Activated T-helper 1 cell treated with anti-CD3 and anti-CD28 coated beads, Interleukin-12 subunit alpha, Interleukin-12 subunit beta, Interleukin-2, Interleukin-4 antibody, amounts not matched to agents 30 ng/mL and 10 ng/mL and 1 ng/mL, durations not matched to agents 14 hours and 24 hours and 36 hours (primary cell): Measurements from ENCODE around the gene CLRN3. TPM values are rescaled to one million over a fixed set of nuclear protein-coding genes. Genes with fewer than 3 reads are reported as not detected.

Experiments
- DNase-seq: peaks from one replicate; pipeline ENCODE4 v3.0.0; 2021; ENCODE audit warnings: low spot score
- H3K27ac Mint-ChIP-seq: one replicate; pipeline ENCODE4 v1.8.0; 2021; ENCODE audit warnings: mild to moderate bottlenecking, mixed read lengths
- H3K27me3 Mint-ChIP-seq: one replicate; pipeline ENCODE4 v1.8.0; 2022; ENCODE audit warnings: mild to moderate bottlenecking, moderate library complexity, mixed read lengths; ENCODE audit not compliant: insufficient read depth
- H3K36me3 Mint-ChIP-seq: one replicate; pipeline ENCODE4 v1.8.0; 2021; ENCODE audit warnings: low read depth, mixed read lengths
- H3K4me1 Mint-ChIP-seq: one replicate; pipeline ENCODE4 v1.8.0; 2021; ENCODE audit warnings: low read depth, mixed read lengths
- H3K4me3 Mint-ChIP-seq: one replicate; pipeline ENCODE4 v1.8.0; 2021; ENCODE audit warnings: mild to moderate bottlenecking, moderate library complexity, mixed read lengths
- H3K9me3 Mint-ChIP-seq: one replicate; pipeline ENCODE4 v1.8.0; 2021; ENCODE audit warnings: mixed read lengths
- intact Hi-C: fragments of 100-400 bp; cut with micrococcal nuclease; formaldehyde crosslinking; loops from one replicate; pipeline ENCODE4 v1.15.1; 2024
- total RNA-seq: library from RNA; stranded (reverse); gene quantifications from 2 replicates; pipeline ENCODE4 v1.2.3, GENCODE V29; 2022

The CLRN3 gene
- not detected in 2 replicates for total RNA-seq

GRCh38 chr10:127892743-127893142, at the start of gene CLRN3:
Gene CLRN3 (minus strand): TSS chr10:127892941. CDS start chr10:127892784, 157 bp downstream.
- Mint-ChIP-seq H3K4me1 (peaks cover 8% of the 10 kb centered on the region), H3K36me3 (no peaks in the 10 kb centered on the region), H3K4me3 (no peak within 1 kb of the TSS), H3K27me3 (peaks cover 19% of the 10 kb centered on the region), H3K27ac (no peak within 1 kb of the TSS), H3K9me3 (peaks cover 4% of the 10 kb centered on the region)
- intact Hi-C loops = no loop called here
- DNase-seq = no peak

GRCh38 chr10:127940866-127941640, 48.3 kb upstream of the CLRN3 start:
- H3K4me3 Mint-ChIP-seq = no peak overlapping the region
- H3K9me3 Mint-ChIP-seq = no peaks in the 10 kb centered on the region
- no peak for DNase-seq
- H3K27ac Mint-ChIP-seq = no peak overlapping the region
- H3K27me3 Mint-ChIP-seq = no peaks in the 10 kb centered on the region
- H3K36me3 Mint-ChIP-seq = no peaks in the 10 kb centered on the region
- peaks cover 9% of the 10 kb centered on the region for H3K4me1 Mint-ChIP-seq
- intact Hi-C loops = no loop called here

GRCh38 chr10:127939786-127940330, 47.1 kb upstream of the CLRN3 start:
- no peaks in the 10 kb centered on the region for H3K36me3 Mint-ChIP-seq
- no peak overlapping the region for H3K27ac Mint-ChIP-seq
- H3K27me3 Mint-ChIP-seq = no peaks in the 10 kb centered on the region
- no peak for DNase-seq
- no peaks in the 10 kb centered on the region for H3K9me3 Mint-ChIP-seq
- intact Hi-C loops = no loop called here
- H3K4me1 Mint-ChIP-seq = no peaks in the 10 kb centered on the region
- H3K4me3 Mint-ChIP-seq = no peak overlapping the region

GRCh38 chr10:127937915-127938463, 45.2 kb upstream of the CLRN3 start:
- DNase-seq = no peak
- H3K4me1 Mint-ChIP-seq = no peaks in the 10 kb centered on the region
- H3K36me3 Mint-ChIP-seq = no peaks in the 10 kb centered on the region
- H3K27ac Mint-ChIP-seq = no peak overlapping the region
- H3K4me3 Mint-ChIP-seq = no peak overlapping the region
- intact Hi-C loops = no loop called here
- H3K9me3 Mint-ChIP-seq = no peaks in the 10 kb centered on the region
- no peaks in the 10 kb centered on the region for H3K27me3 Mint-ChIP-seq

- no peaks in the 10 kb centered on the region for H3K27me3 Mint-ChIP-seq
- H3K4me3 Mint-ChIP-seq = no peak overlapping the region
- H3K4me1 Mint-ChIP-seq = no peaks in the 10 kb centered on the region
These were observed 44.3 kb upstream of the CLRN3 start for GRCh38 chr10:127937069-127937468.

GRCh38 chr10:127935071-127935561, 42.4 kb upstream of the CLRN3 start:
- intact Hi-C loops = no loop called here
- H3K27me3 Mint-ChIP-seq = no peaks in the 10 kb centered on the region
- H3K36me3 Mint-ChIP-seq = no peaks in the 10 kb centered on the region
- DNase-seq = no peak
- H3K9me3 Mint-ChIP-seq = no peaks in the 10 kb centered on the region
- no peak overlapping the region for H3K4me3 Mint-ChIP-seq
- no peak overlapping the region for H3K27ac Mint-ChIP-seq
- no peaks in the 10 kb centered on the region for H3K4me1 Mint-ChIP-seq

More at GRCh38 chr10:127937069-127937468, 44.3 kb upstream of the CLRN3 start:
- H3K36me3 Mint-ChIP-seq = no peaks in the 10 kb centered on the region
- no peak for DNase-seq
- H3K27ac Mint-ChIP-seq = no peak overlapping the region
- no peaks in the 10 kb centered on the region for H3K9me3 Mint-ChIP-seq
- intact Hi-C loops = no loop called here

- intact Hi-C loops = no loop called here
- H3K27me3 Mint-ChIP-seq = no peaks in the 10 kb centered on the region
- H3K9me3 Mint-ChIP-seq = no peaks in the 10 kb centered on the region
- no peak overlapping the region for H3K4me3 Mint-ChIP-seq
- H3K36me3 Mint-ChIP-seq = no peaks in the 10 kb centered on the region
- no peak overlapping the region for H3K27ac Mint-ChIP-seq
- no peaks in the 10 kb centered on the region for H3K4me1 Mint-ChIP-seq
- DNase-seq = no peak
These were observed 41.6 kb upstream of the CLRN3 start for GRCh38 chr10:127934383-127934782.

- no peak for DNase-seq
- H3K27ac Mint-ChIP-seq = no peak overlapping the region
- no peaks in the 10 kb centered on the region for H3K4me1 Mint-ChIP-seq
- no peaks in the 10 kb centered on the region for H3K36me3 Mint-ChIP-seq
- H3K9me3 Mint-ChIP-seq = no peaks in the 10 kb centered on the region
- no peaks in the 10 kb centered on the region for H3K27me3 Mint-ChIP-seq
- intact Hi-C loops = no loop called here
- H3K4me3 Mint-ChIP-seq = no peak overlapping the region
These were observed 40.5 kb upstream of the CLRN3 start for GRCh38 chr10:127933271-127933670.

- H3K4me3 Mint-ChIP-seq = no peak overlapping the region
These were observed 40.0 kb upstream of the CLRN3 start for GRCh38 chr10:127932521-127933270.

GRCh38 chr10:127928021-127928806, 35.5 kb upstream of the CLRN3 start:
- Mint-ChIP-seq H3K27me3 (peaks cover 2% of the 10 kb centered on the region), H3K27ac (no peak overlapping the region), H3K36me3 (no peaks in the 10 kb centered on the region), H3K4me3 (no peak overlapping the region), H3K4me1 (peaks cover 8% of the 10 kb centered on the region), H3K9me3 (no peaks in the 10 kb centered on the region)
- no peak for DNase-seq
- intact Hi-C loops = no loop called here

More at GRCh38 chr10:127932521-127933270, 40.0 kb upstream of the CLRN3 start:
- H3K9me3 Mint-ChIP-seq = no peaks in the 10 kb centered on the region
- no peaks in the 10 kb centered on the region for H3K27me3 Mint-ChIP-seq
- no peak for DNase-seq
- intact Hi-C loops = no loop called here
- H3K27ac Mint-ChIP-seq = no peak overlapping the region
- H3K4me1 Mint-ChIP-seq = no peaks in the 10 kb centered on the region
- no peaks in the 10 kb centered on the region for H3K36me3 Mint-ChIP-seq

GRCh38 chr10:127926455-127926854, 33.7 kb upstream of the CLRN3 start:
- Mint-ChIP-seq H3K27ac (no peak overlapping the region), H3K4me1 (peaks cover 8% of the 10 kb centered on the region), H3K36me3 (no peaks in the 10 kb centered on the region), H3K27me3 (peaks cover 2% of the 10 kb centered on the region), H3K4me3 (no peak overlapping the region), H3K9me3 (no peaks in the 10 kb centered on the region)
- no peak for DNase-seq
- intact Hi-C loops = no loop called here

GRCh38 chr10:127925471-127926207, 32.9 kb upstream of the CLRN3 start:
- H3K9me3 Mint-ChIP-seq = no peaks in the 10 kb centered on the region

More at GRCh38 chr10:127925471-127926207, 32.9 kb upstream of the CLRN3 start:
- no peak overlapping the region for H3K27ac Mint-ChIP-seq
- DNase-seq = no peak
- peaks cover 8% of the 10 kb centered on the region for H3K4me1 Mint-ChIP-seq
- peaks cover 2% of the 10 kb centered on the region for H3K27me3 Mint-ChIP-seq
- intact Hi-C loops = no loop called here
- no peak overlapping the region for H3K4me3 Mint-ChIP-seq
- H3K36me3 Mint-ChIP-seq = no peaks in the 10 kb centered on the region
